Endothelial cell of umbilical vein (primary cell): ENCODE results near the gene ZFYVE9. TPM values are rescaled to one million over a fixed set of nuclear protein-coding genes. Genes with fewer than 3 reads are reported as not detected.

Experiments used
- BruUV-seq: library from RNA; stranded (reverse); fragments of 400-500 nt; replicated peaks from 2 replicates; lab custom pipeline; 2021; lab: Mats Ljungman, UMichigan
- CTCF ChIA-PET: fragments of 300-600, 350-600 bp; sonication (Branson Sonifier 250); formaldehyde crosslinking; loops from one replicate; lab custom pipeline; 2021; ENCODE audit warnings: antibody characterized with exemption, inconsistent platforms; lab: Charles Lee
- POLR2A ChIA-PET: fragments of 300-600, 350-600 bp; sonication (Branson Sonifier 250); formaldehyde crosslinking; loops from one replicate; lab custom pipeline; 2021; ENCODE audit warnings: antibody characterized with exemption, inconsistent platforms; lab: Charles Lee
- DNase-seq: peaks from one replicate; pipeline ENCODE4 v3.0.0-alpha.2; 2011; ENCODE audit warnings: low read depth, low spot score
- FAIRE-seq: peaks from 2 replicates; lab custom pipeline; 2011; peaks lifted over from hg19 to GRCh38; lab: Jason Lieb, UNC
- H2AFZ ChIP-seq: 2 replicates; pipeline ENCODE4 v1.6.0; 2012; ENCODE audit warnings: low read depth, low read length, control low read depth, inconsistent platforms
- H3K27ac ChIP-seq: 2 replicates; pipeline ENCODE4 v1.5.1; 2011; ENCODE audit warnings: low read depth, mild to moderate bottlenecking, control low read depth, low read length, moderate library complexity; ENCODE audit not compliant: insufficient read depth
- H3K27me3 ChIP-seq, 2 experiments: 2 replicates each; pipeline versions ENCODE4 v1.6.0 to v1.6.1; 2011; ENCODE audit warnings: low read length in 2 of 2, mixed read lengths in 1 of 2; ENCODE audit not compliant: control insufficient read depth in 2 of 2, insufficient read depth in 2 of 2
- H3K36me3 ChIP-seq, 2 experiments: 2 replicates in 1 of 2; 3 replicates in 1 of 2; pipeline ENCODE4 v1.5.1; 2011; ENCODE audit warnings: low read length in 2 of 2, mild to moderate bottlenecking in 1 of 2, moderate library complexity in 1 of 2; ENCODE audit not compliant: control insufficient read depth in 2 of 2, insufficient read depth in 2 of 2; ENCODE audit errors: extremely low read depth in 1 of 2
- H3K4me1 ChIP-seq: 3 replicates; pipeline ENCODE4 v1.5.1; 2011; ENCODE audit warnings: mild to moderate bottlenecking, low read length; ENCODE audit not compliant: control insufficient read depth, insufficient read depth; ENCODE audit errors: extremely low read depth
- H3K4me2 ChIP-seq: 2 replicates; pipeline ENCODE4 v1.6.1; 2011; ENCODE audit warnings: low read length, control low read depth, mixed read lengths; ENCODE audit not compliant: insufficient read depth
- H3K4me3 ChIP-seq, 3 experiments: fragments of 200-600 bp in 1 of 3; sonication (generic), shearing (Covaris generic) in 1 of 3; replicated peaks in 1 of 3; 2 replicates each; pipeline ENCODE4 v1.5.1; 2011 to 2016; ENCODE audit warnings: control low read depth in 3 of 3, low read length in 3 of 3, mild to moderate bottlenecking in 2 of 3, inconsistent platforms in 1 of 3, low read depth in 1 of 3, moderate library complexity in 1 of 3; ENCODE audit not compliant: insufficient read depth in 1 of 3
- H3K79me2 ChIP-seq: 2 replicates; pipeline ENCODE4 v1.6.0; 2012; ENCODE audit warnings: low read length, inconsistent platforms; ENCODE audit not compliant: control insufficient read depth, insufficient read depth
- H3K9ac ChIP-seq: replicated peaks from 2 replicates; pipeline ENCODE3; 2011; ENCODE audit warnings: low read length, control low read depth; ENCODE audit not compliant: insufficient read depth; ENCODE audit errors: extremely low read depth
- H3K9me1 ChIP-seq: replicated peaks from 3 replicates; pipeline ENCODE4 v1.6.0; 2011; ENCODE audit warnings: mild to moderate bottlenecking, low read length; ENCODE audit not compliant: control insufficient read depth, insufficient read depth; ENCODE audit errors: extremely low read depth
- H3K9me3 ChIP-seq: replicated peaks from 2 replicates; pipeline ENCODE4 v1.5.1; 2012; ENCODE audit warnings: low read length, inconsistent platforms; ENCODE audit not compliant: control insufficient read depth, insufficient read depth
- H4K20me1 ChIP-seq: replicated peaks from 2 replicates; pipeline ENCODE3; 2011; ENCODE audit warnings: mild to moderate bottlenecking, low read length; ENCODE audit not compliant: control insufficient read depth, insufficient read depth; ENCODE audit errors: extremely low read depth
- CTCF ChIP-seq, 2 donors: IDR thresholded peaks; 1 replicate in 1 of 2; 2 replicates in 1 of 2; pipeline ENCODE4 v1.5.1; 2011; ENCODE audit warnings: low read length in 2 of 2, mild to moderate bottlenecking in 2 of 2, moderate library complexity in 2 of 2, control low read depth in 1 of 2, inconsistent platforms in 1 of 2, low read depth in 1 of 2; ENCODE audit not compliant: insufficient read depth in 1 of 2; ENCODE audit errors: extremely low read depth in 1 of 2
- EZH2 ChIP-seq: IDR thresholded peaks from 2 replicates; pipeline ENCODE4 v1.6.1; 2012; ENCODE audit warnings: borderline replicate concordance, low read depth, mild to moderate bottlenecking, moderate library complexity, low read length, inconsistent platforms; ENCODE audit not compliant: severe bottlenecking
- FOS ChIP-seq: IDR thresholded peaks from 2 replicates; pipeline ENCODE4 v1.6.1; 2011; ENCODE audit warnings: mild to moderate bottlenecking, low read length, moderate library complexity, borderline replicate concordance; ENCODE audit not compliant: insufficient read depth
- GATA2 ChIP-seq: IDR thresholded peaks from 2 replicates; pipeline ENCODE4 v1.7.0; 2011; ENCODE audit warnings: low read depth, mild to moderate bottlenecking, moderate library complexity, mixed read lengths, low read length; ENCODE audit not compliant: insufficient read length, insufficient read depth
- JUN ChIP-seq: IDR thresholded peaks from 2 replicates; pipeline ENCODE4 v1.6.1; 2011; ENCODE audit warnings: borderline replicate concordance, low read depth; ENCODE audit not compliant: insufficient read length, insufficient read depth
- MYC ChIP-seq: IDR thresholded peaks from one replicate; pipeline ENCODE4 v1.6.1; 2011; ENCODE audit warnings: mild to moderate bottlenecking, low read depth, low read length
- POLR2A ChIP-seq: IDR thresholded peaks from 2 replicates; pipeline ENCODE4 v1.6.1; 2012; ENCODE audit warnings: low read depth, mild to moderate bottlenecking, control low read depth, low read length
- POLR2AphosphoS5 ChIP-seq: IDR thresholded peaks from 2 replicates; pipeline ENCODE4 v1.6.1; 2012; ENCODE audit warnings: low read depth, mild to moderate bottlenecking, control low read depth, low read length, moderate library complexity; ENCODE audit not compliant: insufficient read depth
- dilution Hi-C: fragments of 300-500 bp; cut with MboI; formaldehyde crosslinking; loops from one replicate; pipeline ENCODE4 v1.15.0; 2019; ENCODE audit warnings: low sequenced_read_pairs; ENCODE audit not compliant: extremely low pct_ligation_motif_present
- intact Hi-C: fragments of 100-400 bp; cut with micrococcal nuclease; formaldehyde crosslinking; loops from one replicate; pipeline ENCODE4 v1.10.0; 2022
- polyA plus RNA-seq, 4 experiments: library from polyadenylated mRNA; depleted of rRNA in 3 of 4; stranded (reverse) in 3 of 4; unstranded in 1 of 4; fragments of >200 nt; gene quantifications; 2 replicates each; pipeline versions ENCODE4 v1.2.1 to v1.2.3, GENCODE V29; 2011 to 2012; ENCODE audit warnings: missing spikeins in 1 of 4
- total RNA-seq: library from RNA; stranded (reverse); gene quantifications from 2 replicates; pipeline ENCODE4 v1.2.3, GENCODE V29; 2021
- TF ChIP-seq, protein P1 (sequence below): IDR thresholded peaks from 2 replicates; pipeline ENCODE4 v1.6.1; 2011; ENCODE audit not compliant: insufficient read depth, insufficient read length

The ZFYVE9 gene
- total and polyA plus RNA-seq, 2 donors (not counting 3 experiments of a cell fraction or from before 2014, with no cell fraction given), result 4.1 to 16.8 TPM

- no peak for DNase-seq
- dilution Hi-C loops (no loop called here), intact Hi-C loops (no loop called here)
- Histone ChIP-seq H3K36me3 (no peaks in the 10 kb centered on the region), H3K9ac (no peak overlapping the region), H3K79me2 (peaks cover 29% of the 10 kb centered on the region), H3K4me1 (no peaks in the 10 kb centered on the region), H3K9me1 (no peaks in the 10 kb centered on the region), H3K27me3 (no peaks in the 10 kb centered on the region), H4K20me1 (no peaks in the 10 kb centered on the region), H3K4me3 (no peak overlapping the region), H3K9me3 (no peaks in the 10 kb centered on the region), H3K4me2 (no peak overlapping the region), H3K27ac (no peak overlapping the region), H2AFZ (no peak overlapping the region)
- ChIA-PET POLR2A (interaction anchor here (0.9 kb wide), 1 partner anchor 19 kb away, joined by 3 read pairs; no protein-coding TSS in a partner anchor), CTCF (interaction anchor here (0.8 to 0.9 kb wide), 2 partner anchors 9 to 14 kb away, joined by 3 to 4 read pairs; no protein-coding TSS in a partner anchor)
- BruUV-seq, result no TSS peak
- no peak for FAIRE-seq
- TF ChIP-seq FOS (no peak), POLR2A (no peak), MYC (no peak), POLR2AphosphoS5 (no peak), JUN (no peak), EZH2 (no peak), GATA2 (no peak), CTCF (IDR thresholded peaks at IDR 0.05; ENCODE audit: extremely low read depth in 1 of 2, insufficient read depth in 1 of 2, low read depth in 1 of 2, low read length in 2 of 2) (no peak)
- TF ChIP-seq, protein P1, sequence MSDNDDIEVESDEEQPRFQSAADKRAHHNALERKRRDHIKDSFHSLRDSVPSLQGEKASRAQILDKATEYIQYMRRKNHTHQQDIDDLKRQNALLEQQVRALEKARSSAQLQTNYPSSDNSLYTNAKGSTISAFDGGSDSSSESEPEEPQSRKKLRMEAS, result no peak
Measured at GRCh38 chr1:52156460-52156859, 14.6 kb downstream of the ZFYVE9 start.
